BJ (cell line): ENCODE measurements around the gene APBB2. TPM values are rescaled to one million over a fixed set of nuclear protein-coding genes. Genes with fewer than 3 reads are reported as not detected.

ENCODE experiments used
- CTCF ChIA-PET: fragments of 350-600 bp; formaldehyde crosslinking; extraction: SDS; loops from one replicate; lab custom pipeline; 2021; ENCODE audit warnings: antibody characterized with exemption, inconsistent platforms; lab: Yijun Ruan, JAX
- POLR2A ChIA-PET: fragments of 300-600 bp; sonication (Branson Sonifier 250); formaldehyde crosslinking; extraction: SDS; loops from one replicate; lab custom pipeline; 2021; ENCODE audit warnings: antibody characterized with exemption; lab: Charles Lee
- DNase-seq: peaks from one replicate; pipeline ENCODE4 v3.0.0-alpha.2; 2011; ENCODE audit warnings: low read depth
- H3K27me3 ChIP-seq: 2 replicates; pipeline ENCODE4 v1.6.0; 2011; ENCODE audit warnings: low read length; ENCODE audit not compliant: control insufficient read depth, insufficient read depth
- H3K36me3 ChIP-seq: 2 replicates; pipeline ENCODE4 v1.5.1; 2011; ENCODE audit warnings: low read length; ENCODE audit not compliant: control insufficient read depth, insufficient read depth
- H3K4me3 ChIP-seq: 2 replicates; pipeline ENCODE4 v1.5.1; 2011; ENCODE audit warnings: low read depth, mild to moderate bottlenecking, control low read depth, low read length
- CTCF ChIP-seq: IDR thresholded peaks from 2 replicates; pipeline ENCODE4 v1.5.1; 2011; ENCODE audit warnings: low read depth, mild to moderate bottlenecking, control low read depth, inconsistent platforms, low read length, moderate library complexity; ENCODE audit not compliant: insufficient read depth
- polyA plus RNA-seq: library from polyadenylated mRNA; depleted of rRNA; stranded (reverse); fragments of >200 nt; gene quantifications from 2 replicates; pipeline ENCODE4 v1.2.3, GENCODE V29; 2011

APBB2 gene
- polyA plus RNA-seq, 1 experiment, result 50.3 TPM

- no peak for DNase-seq
- TF ChIP-seq CTCF, result no peak
- ChIA-PET CTCF (interaction anchor here (0.7 to 1.4 kb wide), 3 partner anchors 33 to 973 kb away, joined by 3 read pairs; no protein-coding TSS in a partner anchor), POLR2A (no interaction called here)
- Histone ChIP-seq H3K4me3 (no peak overlapping the region), H3K36me3 (peaks cover 3% of the 10 kb centered on the region; the same call in 1 of the 2 replicates), H3K27me3 (no peaks in the 10 kb centered on the region)
These were observed 369.0 kb downstream of the APBB2 start for GRCh38 chr4:40845154-40845835.

- ChIA-PET POLR2A (no interaction called here), CTCF (interaction anchor here (1.4 to 2.2 kb wide), 2 partner anchors 32 to 53 kb away, joined by 3 to 9 read pairs; no protein-coding TSS in a partner anchor)
- TF ChIP-seq CTCF, result no peak
- no peaks in the 10 kb centered on the region for H3K27me3 ChIP-seq
- no peak overlapping the region for H3K4me3 ChIP-seq
- DNase-seq, result no peak
- H3K36me3 ChIP-seq, result peaks cover 3% of the 10 kb centered on the region; the same call in 1 of the 2 replicates
These were observed 370.1 kb downstream of the APBB2 start for GRCh38 chr4:40844261-40844660.

GRCh38 chr4:40843696-40844095 is 370.6 kb downstream of the APBB2 start:
- no peak for DNase-seq
- ChIA-PET CTCF (interaction anchor here (0.7 to 4.1 kb wide), 5 partner anchors 13 to 109 kb away, joined by 3 to 30 read pairs (median 4); no protein-coding TSS in a partner anchor), POLR2A (no interaction called here)
- no peak overlapping the region for H3K4me3 ChIP-seq
- TF ChIP-seq CTCF, result no peak
- H3K36me3 ChIP-seq, result peaks cover 3% of the 10 kb centered on the region; the same call in 1 of the 2 replicates
- H3K27me3 ChIP-seq, result no peaks in the 10 kb centered on the region

GRCh38 chr4:40842725-40843423 is 371.5 kb downstream of the APBB2 start:
- Histone ChIP-seq H3K36me3 (peaks cover 3% of the 10 kb centered on the region; the same call in 1 of the 2 replicates), H3K4me3 (no peak overlapping the region), H3K27me3 (no peaks in the 10 kb centered on the region)
- no peak for DNase-seq
- CTCF ChIA-PET, result interaction anchor here (0.7 to 4.1 kb wide), 5 partner anchors 12 to 108 kb away, joined by 3 to 30 read pairs (median 4); no protein-coding TSS in a partner anchor
- TF ChIP-seq CTCF, result no peak
- POLR2A ChIA-PET, result no interaction called here

- no peaks in the 10 kb centered on the region for H3K27me3 ChIP-seq
- DNase-seq, result no peak
- H3K4me3 ChIP-seq, result no peak overlapping the region
- peaks cover 3% of the 10 kb centered on the region; the same call in 1 of the 2 replicates for H3K36me3 ChIP-seq
- CTCF ChIA-PET, result interaction anchor here (1.1 to 4.1 kb wide), 3 partner anchors 11 to 55 kb away, joined by 3 to 30 read pairs (median 9); no protein-coding TSS in a partner anchor
- POLR2A ChIA-PET, result no interaction called here
- TF ChIP-seq CTCF, result no peak
These were observed 372.0 kb downstream of the APBB2 start for GRCh38 chr4:40842318-40842717.
